Measurements from ENCODE around the gene SLC17A8. TPM values are rescaled to one million over a fixed set of nuclear protein-coding genes. Genes with fewer than 3 reads are reported as not detected.

The SLC17A8 gene
- total and polyA plus RNA-seq, 2 donors (not counting 1 experiment from before 2014, with no cell fraction given) = not detected

DNA sequence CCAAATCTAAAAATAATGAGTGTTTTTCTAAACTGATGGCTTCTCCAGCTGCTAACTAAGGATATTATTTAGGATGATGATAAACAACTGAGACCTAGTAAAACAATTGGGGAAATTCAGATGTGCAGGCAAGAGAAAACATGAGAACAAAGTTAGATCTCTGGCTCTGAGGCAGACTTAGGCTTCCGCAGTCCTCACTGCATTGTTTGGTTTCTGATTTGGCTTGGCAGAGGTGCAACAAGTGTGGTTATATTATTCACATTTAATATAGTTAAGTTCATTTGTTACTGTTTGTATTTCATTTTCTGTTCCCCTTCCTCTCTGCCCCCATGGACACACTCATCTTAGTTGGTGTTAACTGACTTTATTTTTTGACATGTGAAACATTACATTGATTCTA, 86.6 kb downstream of the SLC17A8 start:
- TF ChIP-seq, protein P1, sequence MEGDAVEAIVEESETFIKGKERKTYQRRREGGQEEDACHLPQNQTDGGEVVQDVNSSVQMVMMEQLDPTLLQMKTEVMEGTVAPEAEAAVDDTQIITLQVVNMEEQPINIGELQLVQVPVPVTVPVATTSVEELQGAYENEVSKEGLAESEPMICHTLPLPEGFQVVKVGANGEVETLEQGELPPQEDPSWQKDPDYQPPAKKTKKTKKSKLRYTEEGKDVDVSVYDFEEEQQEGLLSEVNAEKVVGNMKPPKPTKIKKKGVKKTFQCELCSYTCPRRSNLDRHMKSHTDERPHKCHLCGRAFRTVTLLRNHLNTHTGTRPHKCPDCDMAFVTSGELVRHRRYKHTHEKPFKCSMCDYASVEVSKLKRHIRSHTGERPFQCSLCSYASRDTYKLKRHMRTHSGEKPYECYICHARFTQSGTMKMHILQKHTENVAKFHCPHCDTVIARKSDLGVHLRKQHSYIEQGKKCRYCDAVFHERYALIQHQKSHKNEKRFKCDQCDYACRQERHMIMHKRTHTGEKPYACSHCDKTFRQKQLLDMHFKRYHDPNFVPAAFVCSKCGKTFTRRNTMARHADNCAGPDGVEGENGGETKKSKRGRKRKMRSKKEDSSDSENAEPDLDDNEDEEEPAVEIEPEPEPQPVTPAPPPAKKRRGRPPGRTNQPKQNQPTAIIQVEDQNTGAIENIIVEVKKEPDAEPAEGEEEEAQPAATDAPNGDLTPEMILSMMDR (conservative IDR thresholded peaks at IDR 0.05 in 1 of 2, IDR thresholded peaks at IDR 0.05 in 1 of 2; ENCODE audit: low read depth in 1 of 2, low read length in 2 of 2) = no peak
- no peak for TF ChIP-seq EZH2 (IDR thresholded peaks at IDR 0.05; ENCODE audit: low read length, missing control alignments)
- Histone ChIP-seq H3K79me2 (ENCODE audit: control insufficient read depth, insufficient read depth, low read length) (no peaks in the 10 kb centered on the region), H3K9ac (ENCODE audit: insufficient read depth, low read length) (no peak overlapping the region), H3K27ac (ENCODE audit: insufficient read depth, low read length) (no peak overlapping the region), H3K4me3 (replicated peaks in 1 of 4; ENCODE audit: control extremely low read depth in 1 of 4, insufficient read depth in 1 of 4, low read depth in 3 of 4, low read length in 4 of 4) (no peak overlapping the region), H2AFZ (ENCODE audit: low read length) (no peak overlapping the region), H4K20me1 (ENCODE audit: control insufficient read depth, extremely low read depth, insufficient read depth, low read length) (no peaks in the 10 kb centered on the region), H3K36me3 (ENCODE audit: control insufficient read depth, insufficient read depth, low read length) (no peaks in the 10 kb centered on the region), H3K4me2 (ENCODE audit: extremely low read depth, insufficient read depth, low read length) (no peak overlapping the region), H3K27me3 (ENCODE audit: control insufficient read depth, insufficient read depth, low read length) (no peaks in the 10 kb centered on the region), H3K4me1 (ENCODE audit: control insufficient read depth, extremely low read depth, insufficient read depth, low read length) (no peaks in the 10 kb centered on the region), H3K9me3 (ENCODE audit: control insufficient read depth, insufficient read depth, low read depth, low read length) (no peaks in the 10 kb centered on the region)
- peak in 1 of 2 donors; percentile 0 for DNase-seq (ENCODE audit: low read depth in 2 of 2)

DNA sequence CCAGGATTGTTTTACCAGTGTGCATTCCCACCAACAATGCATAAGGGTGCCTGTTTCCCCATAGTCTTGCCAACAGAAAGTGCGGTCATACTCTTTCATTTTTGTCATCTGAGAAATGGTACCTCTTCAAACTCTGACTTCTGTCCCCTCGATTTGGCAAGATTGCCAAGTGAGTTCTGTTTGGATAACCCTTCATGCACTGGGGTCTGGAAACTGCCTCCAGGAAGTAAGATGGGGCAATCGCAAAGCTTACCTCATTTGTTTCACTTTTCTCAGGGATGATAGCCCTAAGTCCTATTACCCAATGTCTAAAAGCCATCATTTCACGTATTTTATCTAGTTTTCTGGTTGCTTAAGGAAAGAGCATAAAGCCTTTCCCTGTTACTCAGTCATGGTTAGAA, 88.2 kb downstream of the SLC17A8 start:
- no peaks in the 10 kb centered on the region for H3K36me3 ChIP-seq (ENCODE audit: control insufficient read depth, insufficient read depth, low read length)
- no peak for TF ChIP-seq EZH2 (IDR thresholded peaks at IDR 0.05; ENCODE audit: low read length, missing control alignments)
- TF ChIP-seq, protein P1 (conservative IDR thresholded peaks at IDR 0.05 in 1 of 2, IDR thresholded peaks at IDR 0.05 in 1 of 2; ENCODE audit: low read depth in 1 of 2, low read length in 2 of 2) = no peak
- H3K4me3 ChIP-seq (replicated peaks in 1 of 4; ENCODE audit: control extremely low read depth in 1 of 4, insufficient read depth in 1 of 4, low read depth in 3 of 4, low read length in 4 of 4) = no peak overlapping the region
- no peaks in the 10 kb centered on the region for H3K9me3 ChIP-seq (ENCODE audit: control insufficient read depth, insufficient read depth, low read depth, low read length)
- H3K27ac ChIP-seq (ENCODE audit: insufficient read depth, low read length) = no peak overlapping the region
- no peaks in the 10 kb centered on the region for H3K79me2 ChIP-seq (ENCODE audit: control insufficient read depth, insufficient read depth, low read length)
- no peak overlapping the region for H3K4me2 ChIP-seq (ENCODE audit: extremely low read depth, insufficient read depth, low read length)
- no peak overlapping the region for H3K9ac ChIP-seq (ENCODE audit: insufficient read depth, low read length)
- H3K4me1 ChIP-seq (ENCODE audit: control insufficient read depth, extremely low read depth, insufficient read depth, low read length) = no peaks in the 10 kb centered on the region
- no peak overlapping the region for H2AFZ ChIP-seq (ENCODE audit: low read length)
- no peak for DNase-seq (ENCODE audit: low read depth in 2 of 2)
- H4K20me1 ChIP-seq (ENCODE audit: control insufficient read depth, extremely low read depth, insufficient read depth, low read length) = no peaks in the 10 kb centered on the region
- no peaks in the 10 kb centered on the region for H3K27me3 ChIP-seq (ENCODE audit: control insufficient read depth, insufficient read depth, low read length)

DNA sequence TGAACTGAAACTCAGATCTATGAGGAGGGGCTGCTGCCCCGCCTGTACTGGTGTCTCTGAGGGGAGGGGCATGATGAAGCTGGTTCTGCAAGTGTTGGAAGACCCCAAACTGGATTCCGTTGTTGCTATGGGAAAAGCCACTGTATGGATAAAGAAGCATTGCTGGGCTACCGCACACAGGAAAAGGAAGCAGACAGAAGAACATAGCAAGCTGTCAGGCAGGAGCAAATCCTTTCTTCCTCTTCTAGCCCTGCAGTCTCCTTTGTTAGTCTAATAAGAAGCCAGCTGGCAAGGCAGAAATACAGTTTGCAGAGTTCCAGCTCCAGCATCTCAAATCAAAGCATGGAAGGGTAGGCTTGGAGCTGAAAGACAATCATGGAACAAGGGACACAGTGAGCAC, 90.5 kb downstream of the SLC17A8 start:
- H4K20me1 ChIP-seq (ENCODE audit: control insufficient read depth, extremely low read depth, insufficient read depth, low read length) = no peaks in the 10 kb centered on the region
- no peaks in the 10 kb centered on the region for H3K27me3 ChIP-seq (ENCODE audit: control insufficient read depth, insufficient read depth, low read length)
- no peak for TF ChIP-seq EZH2 (IDR thresholded peaks at IDR 0.05; ENCODE audit: low read length, missing control alignments)
- TF ChIP-seq, protein P1 (conservative IDR thresholded peaks at IDR 0.05 in 1 of 2, IDR thresholded peaks at IDR 0.05 in 1 of 2; ENCODE audit: low read depth in 1 of 2, low read length in 2 of 2) = no peak
- no peak for DNase-seq (ENCODE audit: low read depth in 2 of 2)
- H3K9me3 ChIP-seq (ENCODE audit: control insufficient read depth, insufficient read depth, low read depth, low read length) = no peaks in the 10 kb centered on the region
- H3K9ac ChIP-seq (ENCODE audit: insufficient read depth, low read length) = no peak overlapping the region
- H3K79me2 ChIP-seq (ENCODE audit: control insufficient read depth, insufficient read depth, low read length) = no peaks in the 10 kb centered on the region
- no peak overlapping the region for H3K4me2 ChIP-seq (ENCODE audit: extremely low read depth, insufficient read depth, low read length)
- no peak overlapping the region for H3K27ac ChIP-seq (ENCODE audit: insufficient read depth, low read length)
- no peak overlapping the region for H3K4me3 ChIP-seq (replicated peaks in 1 of 4; ENCODE audit: control extremely low read depth in 1 of 4, insufficient read depth in 1 of 4, low read depth in 3 of 4, low read length in 4 of 4)
- H3K36me3 ChIP-seq (ENCODE audit: control insufficient read depth, insufficient read depth, low read length) = no peaks in the 10 kb centered on the region
- no peak overlapping the region for H2AFZ ChIP-seq (ENCODE audit: low read length)
- H3K4me1 ChIP-seq (ENCODE audit: control insufficient read depth, extremely low read depth, insufficient read depth, low read length) = no peaks in the 10 kb centered on the region
